Gastrocnemius medialis (tissue), 4 donors: ENCODE results near the gene ZNF445.

Experiments
- POLR2A ChIP-seq, 2 donors: fragments of 450-650 bp; IDR thresholded peaks; one replicate each; pipeline ENCODE4 v1.6.1; 2017; ENCODE audit warnings: antibody characterized with exemption in 2 of 2, mild to moderate bottlenecking in 2 of 2, moderate library complexity in 2 of 2
- TF ChIP-seq, protein P1 (sequence below), 5 experiments: fragments of 450-650 bp in 3 of 5; fragments of 200-600 bp in 2 of 5; sonication (generic) in 2 of 5; IDR thresholded peaks in 4 of 5; conservative IDR thresholded peaks in 1 of 5; 1 replicate in 4 of 5; 2 replicates in 1 of 5; pipeline ENCODE4 v1.5.1; 2016 to 2019; ENCODE audit warnings: antibody characterized with exemption in 5 of 5, mild to moderate bottlenecking in 3 of 5, moderate library complexity in 3 of 5

DNA sequence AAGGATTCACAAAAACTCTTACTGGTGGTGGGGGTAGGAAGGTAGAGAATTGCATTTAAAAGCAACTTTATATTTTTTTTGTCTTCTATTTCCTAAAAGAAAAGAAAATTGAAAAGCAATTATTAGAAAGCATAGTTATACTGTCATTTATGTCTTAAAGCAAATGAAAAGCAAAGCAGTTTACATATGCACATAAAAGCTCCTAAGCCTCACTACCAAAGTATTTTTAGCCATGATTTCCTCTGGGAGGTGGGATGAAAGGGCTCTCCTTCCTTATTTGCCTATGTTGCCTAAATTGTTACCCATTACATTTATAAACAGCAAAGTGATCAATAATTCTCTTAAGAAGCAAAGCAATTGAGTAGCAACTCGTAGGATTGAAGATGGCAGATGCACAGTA, 7.0 kb downstream of the ZNF445 start:
- no peak for TF ChIP-seq POLR2A (IDR thresholded peaks at IDR 0.05)
- TF ChIP-seq, protein P1, sequence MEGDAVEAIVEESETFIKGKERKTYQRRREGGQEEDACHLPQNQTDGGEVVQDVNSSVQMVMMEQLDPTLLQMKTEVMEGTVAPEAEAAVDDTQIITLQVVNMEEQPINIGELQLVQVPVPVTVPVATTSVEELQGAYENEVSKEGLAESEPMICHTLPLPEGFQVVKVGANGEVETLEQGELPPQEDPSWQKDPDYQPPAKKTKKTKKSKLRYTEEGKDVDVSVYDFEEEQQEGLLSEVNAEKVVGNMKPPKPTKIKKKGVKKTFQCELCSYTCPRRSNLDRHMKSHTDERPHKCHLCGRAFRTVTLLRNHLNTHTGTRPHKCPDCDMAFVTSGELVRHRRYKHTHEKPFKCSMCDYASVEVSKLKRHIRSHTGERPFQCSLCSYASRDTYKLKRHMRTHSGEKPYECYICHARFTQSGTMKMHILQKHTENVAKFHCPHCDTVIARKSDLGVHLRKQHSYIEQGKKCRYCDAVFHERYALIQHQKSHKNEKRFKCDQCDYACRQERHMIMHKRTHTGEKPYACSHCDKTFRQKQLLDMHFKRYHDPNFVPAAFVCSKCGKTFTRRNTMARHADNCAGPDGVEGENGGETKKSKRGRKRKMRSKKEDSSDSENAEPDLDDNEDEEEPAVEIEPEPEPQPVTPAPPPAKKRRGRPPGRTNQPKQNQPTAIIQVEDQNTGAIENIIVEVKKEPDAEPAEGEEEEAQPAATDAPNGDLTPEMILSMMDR (IDR thresholded peaks at IDR 0.05 in 4 of 5, conservative IDR thresholded peaks at IDR 0.05 in 1 of 5), result no peak
